H9 (cell line): Measurements from ENCODE around the gene PDCD4. TPM values are rescaled to one million over a fixed set of nuclear protein-coding genes. Genes with fewer than 3 reads are reported as not detected.
A peak's percentile ranks its signal among the peaks of the same experiment; 100 is the strongest.

Experiments
- DNase-seq: peaks from one replicate; pipeline ENCODE4 v3.0.0-alpha.2; 2017
- H2AFZ ChIP-seq: one replicate; pipeline ENCODE4 v1.6.1; 2013; ENCODE audit warnings: mild to moderate bottlenecking, low read length, control low read depth, moderate library complexity
- H2AK5ac ChIP-seq: 2 replicates; pipeline ENCODE4 v1.6.1; 2013; ENCODE audit warnings: low read length, control low read depth, mixed read lengths; ENCODE audit not compliant: insufficient read length
- H2BK120ac ChIP-seq: one replicate; pipeline ENCODE4 v1.6.1; 2013; ENCODE audit warnings: low read depth, mild to moderate bottlenecking, low read length, control low read depth, inconsistent platforms; ENCODE audit not compliant: poor library complexity, severe bottlenecking
- H2BK12ac ChIP-seq: 2 replicates; pipeline ENCODE4 v1.6.1; 2013; ENCODE audit warnings: low read length, control low read depth, mixed read lengths, low read depth; ENCODE audit not compliant: insufficient read length
- H2BK15ac ChIP-seq: 2 replicates; pipeline ENCODE4 v1.6.1; 2013; ENCODE audit warnings: low read depth, low read length, control low read depth
- H2BK20ac ChIP-seq: one replicate; pipeline ENCODE4 v1.6.1; 2013; ENCODE audit warnings: low read depth, mild to moderate bottlenecking, low read length, control low read depth, inconsistent platforms; ENCODE audit not compliant: poor library complexity, severe bottlenecking
- H2BK5ac ChIP-seq: 2 replicates; pipeline ENCODE4 v1.6.1; 2013; ENCODE audit warnings: low read length, control low read depth, mixed read lengths; ENCODE audit not compliant: insufficient read length
- H3K14ac ChIP-seq: 2 replicates; pipeline ENCODE4 v1.6.1; 2013; ENCODE audit warnings: low read length, control low read depth; ENCODE audit not compliant: insufficient read depth
- H3K18ac ChIP-seq: 2 replicates; pipeline ENCODE4 v1.6.1; 2013; ENCODE audit warnings: low read depth, mild to moderate bottlenecking, mixed read lengths, low read length, control low read depth; ENCODE audit not compliant: insufficient read length
- H3K23ac ChIP-seq: 2 replicates; pipeline ENCODE4 v1.6.1; 2013; ENCODE audit warnings: low read length, control low read depth, mixed read lengths, low read depth; ENCODE audit not compliant: insufficient read length
- H3K23me2 ChIP-seq: 2 replicates; pipeline ENCODE4 v1.6.1; 2013; ENCODE audit warnings: low read depth, mild to moderate bottlenecking, mixed read lengths, low read length, control low read depth; ENCODE audit not compliant: insufficient read length, poor library complexity, severe bottlenecking
- H3K27ac ChIP-seq: 2 replicates; pipeline ENCODE4 v1.5.1; 2013; ENCODE audit warnings: low read length, control low read depth, mixed read lengths, low read depth; ENCODE audit not compliant: insufficient read length
- H3K27me3 ChIP-seq: 2 replicates; pipeline ENCODE4 v1.6.1; 2013; ENCODE audit warnings: low read length, control low read depth, inconsistent platforms; ENCODE audit not compliant: insufficient read depth
- H3K4ac ChIP-seq: 2 replicates; pipeline ENCODE4 v1.6.1; 2013; ENCODE audit warnings: low read depth, mild to moderate bottlenecking, control low read depth, inconsistent platforms, low read length, moderate library complexity
- H3K4me1 ChIP-seq: 2 replicates; pipeline ENCODE4 v1.6.1; 2013; ENCODE audit warnings: low read length, control low read depth, inconsistent platforms; ENCODE audit not compliant: insufficient read depth
- H3K4me2 ChIP-seq: 2 replicates; pipeline ENCODE4 v1.6.1; 2013; ENCODE audit warnings: low read length, control low read depth, mixed read lengths; ENCODE audit not compliant: insufficient read length, insufficient read depth
- H3K56ac ChIP-seq: 2 replicates; pipeline ENCODE4 v1.6.1; 2013; ENCODE audit warnings: low read depth, mild to moderate bottlenecking, mixed read lengths, low read length, control low read depth; ENCODE audit not compliant: insufficient read length
- H3K79me1 ChIP-seq: 2 replicates; pipeline ENCODE4 v1.6.1; 2013; ENCODE audit warnings: low read depth, mild to moderate bottlenecking, moderate library complexity, low read length, control low read depth, inconsistent platforms; ENCODE audit not compliant: insufficient read depth, poor library complexity, severe bottlenecking
- H3K79me2 ChIP-seq: 2 replicates; pipeline ENCODE4 v1.6.1; 2013; ENCODE audit warnings: low read length, control low read depth, inconsistent platforms; ENCODE audit not compliant: insufficient read depth
- H3K9ac ChIP-seq: 2 replicates; pipeline ENCODE4 v1.6.1; 2013; ENCODE audit warnings: low read length, control low read depth, mixed read lengths; ENCODE audit not compliant: insufficient read length; ENCODE audit errors: extremely low read depth
- H3K9me3 ChIP-seq: one replicate; pipeline ENCODE4 v1.6.1; 2013; ENCODE audit warnings: low read depth, low read length, inconsistent platforms; ENCODE audit not compliant: control insufficient read depth
- H3T11ph ChIP-seq: one replicate; pipeline ENCODE4 v1.6.1; 2013; ENCODE audit warnings: mild to moderate bottlenecking, low read length, control low read depth, inconsistent platforms
- H4K20me1 ChIP-seq: one replicate; pipeline ENCODE4 v1.6.1; 2013; ENCODE audit not compliant: control insufficient read depth, insufficient read length, insufficient read depth
- H4K5ac ChIP-seq: 2 replicates; pipeline ENCODE4 v1.6.1; 2013; ENCODE audit warnings: low read depth, mild to moderate bottlenecking, mixed read lengths, low read length, control low read depth; ENCODE audit not compliant: insufficient read length
- H4K8ac ChIP-seq: replicated peaks from 2 replicates; pipeline ENCODE4 v1.6.1; 2013; ENCODE audit warnings: low read length, control low read depth, mixed read lengths, low read depth; ENCODE audit not compliant: insufficient read length
- H4K91ac ChIP-seq: 2 replicates; pipeline ENCODE4 v1.6.1; 2013; ENCODE audit warnings: low read depth, mild to moderate bottlenecking, moderate library complexity, mixed read lengths, low read length, control low read depth; ENCODE audit not compliant: insufficient read length
- H3K27ac Mint-ChIP-seq, 3 experiments: 2 replicates in 2 of 3; 3 replicates in 1 of 3; pipeline ENCODE4 v1.8.0; 2020 to 2021; ENCODE audit warnings: mixed read lengths in 3 of 3, mild to moderate bottlenecking in 1 of 3, moderate library complexity in 1 of 3
- H3K27me3 Mint-ChIP-seq: 2 replicates; pipeline ENCODE4 v1.8.0; 2021; ENCODE audit warnings: low read depth, mild to moderate bottlenecking, moderate library complexity, mixed read lengths
- H3K36me3 Mint-ChIP-seq, 3 experiments: 2 replicates in 2 of 3; 3 replicates in 1 of 3; pipeline ENCODE4 v1.8.0; 2020 to 2021; ENCODE audit warnings: low read depth in 3 of 3, mixed read lengths in 3 of 3; ENCODE audit not compliant: insufficient read depth in 1 of 3
- H3K4me1 Mint-ChIP-seq, 2 experiments: 2 replicates each; pipeline ENCODE4 v1.8.0; 2020; ENCODE audit warnings: mixed read lengths in 2 of 2
- H3K4me3 Mint-ChIP-seq, 2 experiments: 2 replicates in 1 of 2; 3 replicates in 1 of 2; pipeline ENCODE4 v1.8.0; 2020 to 2021; ENCODE audit warnings: mild to moderate bottlenecking in 2 of 2, mixed read lengths in 2 of 2, moderate library complexity in 1 of 2
- H3K9me3 Mint-ChIP-seq, 2 experiments: 2 replicates in 1 of 2; 3 replicates in 1 of 2; pipeline ENCODE4 v1.8.0; 2020; ENCODE audit warnings: mild to moderate bottlenecking in 2 of 2, mixed read lengths in 2 of 2, moderate library complexity in 1 of 2
- CTCF ChIP-seq: fragments of 200-600 bp; sonication (generic); conservative IDR thresholded peaks from 3 replicates; pipeline ENCODE4 v1.8.0; 2021; ENCODE audit warnings: antibody characterized with exemption, mild to moderate bottlenecking
- WGBS: extraction: QIAGEN DNeasy Blood & Tissue Kit; methylation state at CpG from one replicate; pipeline ENCODE4 v1.1.7; 2013; ENCODE audit warnings: missing lambda C conversion rate, low lambda C conversion rate, mixed read lengths; ENCODE audit not compliant: insufficient read length; ENCODE audit errors: extremely low coverage; 5-methylcytosine and 5-hydroxymethylcytosine counted together
- total RNA-seq: library from RNA; stranded (reverse); gene quantifications from 2 replicates; pipeline ENCODE4 v1.2.1, GENCODE V29; 2021

The PDCD4 gene
- total RNA-seq, 1 experiment from 2014 or later, result 29.3 TPM

DNA sequence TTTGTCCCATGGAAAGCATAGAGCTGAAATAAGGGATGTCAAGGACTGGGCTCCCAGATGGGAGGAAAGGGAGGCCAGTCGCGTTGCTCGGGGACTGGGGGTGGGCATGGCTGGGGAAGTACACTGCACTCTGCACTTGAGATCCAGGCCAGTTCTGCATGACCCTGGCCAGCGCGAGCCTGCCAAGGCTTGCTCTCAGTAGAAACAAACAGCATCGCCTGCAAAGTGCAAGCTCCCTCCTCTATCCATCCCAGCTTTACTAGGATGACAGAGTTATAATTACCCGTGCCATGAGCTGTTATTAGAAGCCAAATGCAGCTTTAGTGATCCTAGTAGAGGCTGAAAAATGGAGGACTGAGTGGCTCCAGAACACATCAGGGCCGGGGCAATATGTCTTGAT lies 43.9 kb upstream of the PDCD4 start:
- Mint-ChIP-seq H3K4me1 (peaks cover 5 to 16% of the 10 kb centered on the region in 2 experiments), H3K27me3 (no peaks in the 10 kb centered on the region), H3K4me3 (no peak overlapping the region), H3K9me3 (no peaks in the 10 kb centered on the region), H3K36me3 (no peaks in the 10 kb centered on the region), H3K27ac (peak overlapping the region in 1 of 3 experiments; percentile 82; a peak in 1 of 7 replicates)
- Histone ChIP-seq H3K4me2 (no peak overlapping the region), H2AFZ (no peak overlapping the region), H3K27ac (no peak overlapping the region), H2BK120ac (no peak overlapping the region), H3K9me3 (no peaks in the 10 kb centered on the region), H4K91ac (no peak overlapping the region), H3K79me2 (no peaks in the 10 kb centered on the region), H3K4ac (no peak overlapping the region), H3T11ph (no peak overlapping the region), H4K5ac (no peak overlapping the region), H3K79me1 (no peaks in the 10 kb centered on the region), H4K20me1 (no peaks in the 10 kb centered on the region), H2BK20ac (no peak overlapping the region), H2BK12ac (no peak overlapping the region), H2AK5ac (no peak overlapping the region), H2BK15ac (no peak overlapping the region), H2BK5ac (no peak overlapping the region), H3K23ac (no peak overlapping the region), H3K23me2 (no peaks in the 10 kb centered on the region), H4K8ac (no peak overlapping the region), H3K18ac (no peak overlapping the region), H3K27me3 (no peaks in the 10 kb centered on the region), H3K56ac (no peak overlapping the region), H3K9ac (no peak overlapping the region), H3K14ac (no peak overlapping the region), H3K4me1 (no peaks in the 10 kb centered on the region; the same call in 1 of the 2 replicates)
- TF ChIP-seq CTCF, result no peak
- DNase-seq, result no peak
- no CpG with 5 or more reads among the region's 8 CpGs for WGBS
